NCI-H748 (cell line): ENCODE results near the gene PIGN.

Experiments
- DNase-seq: peaks from one replicate; lab custom pipeline; 2025; ENCODE audit not compliant: unreplicated experiment; lab: John Stamatoyannopoulos, UW

Gene PIGN

GRCh38 chr18:62017618-62018017 is 169.2 kb downstream of the PIGN start:
- DNase-seq = no peak

DNA sequence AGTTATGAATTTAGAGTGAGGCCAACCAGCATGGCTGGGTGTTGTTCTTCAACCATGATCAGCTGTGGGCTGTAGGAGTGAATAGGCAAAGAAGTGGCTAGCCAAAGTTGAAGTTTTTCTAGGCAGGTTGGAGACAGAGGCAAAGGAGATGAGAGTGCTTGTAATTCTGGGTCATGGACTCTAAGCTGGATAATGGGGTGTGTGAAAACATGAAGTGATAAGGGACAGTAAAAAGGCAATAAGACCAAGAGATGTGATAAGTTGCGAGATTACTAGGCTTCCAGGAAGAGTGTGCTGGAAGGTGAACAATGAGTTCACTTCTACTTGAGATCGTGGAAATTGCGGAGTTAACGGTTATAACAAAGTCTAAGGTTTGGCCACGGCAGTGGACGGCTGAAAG is 175.4 kb downstream of the PIGN start:
- no peak for DNase-seq

GRCh38 chr18:62009521-62009920 is 177.3 kb downstream of the PIGN start:
- DNase-seq = no peak

GRCh38 chr18:62001396-62001795 is 185.5 kb downstream of the PIGN start:
- DNase-seq = no peak

DNA sequence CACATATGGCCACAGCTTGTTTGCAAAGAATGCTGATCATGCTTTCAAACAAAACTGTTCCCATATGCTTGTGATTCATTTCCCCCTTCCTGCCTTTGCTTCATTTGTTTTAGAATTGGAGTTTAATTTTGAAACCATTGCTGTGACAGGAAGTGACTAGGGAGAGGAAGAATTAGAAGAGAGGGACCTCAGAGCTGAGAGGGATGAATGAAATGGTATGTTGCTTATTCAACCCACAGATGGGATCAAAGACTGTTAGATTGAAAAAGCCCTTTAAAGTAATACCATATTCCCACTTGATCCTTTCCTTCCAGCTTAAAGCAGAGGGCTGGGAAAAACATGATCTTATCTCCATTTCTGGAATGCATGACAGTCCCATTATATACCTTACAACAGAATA is 187.9 kb downstream of the PIGN start:
- no peak for DNase-seq

DNA sequence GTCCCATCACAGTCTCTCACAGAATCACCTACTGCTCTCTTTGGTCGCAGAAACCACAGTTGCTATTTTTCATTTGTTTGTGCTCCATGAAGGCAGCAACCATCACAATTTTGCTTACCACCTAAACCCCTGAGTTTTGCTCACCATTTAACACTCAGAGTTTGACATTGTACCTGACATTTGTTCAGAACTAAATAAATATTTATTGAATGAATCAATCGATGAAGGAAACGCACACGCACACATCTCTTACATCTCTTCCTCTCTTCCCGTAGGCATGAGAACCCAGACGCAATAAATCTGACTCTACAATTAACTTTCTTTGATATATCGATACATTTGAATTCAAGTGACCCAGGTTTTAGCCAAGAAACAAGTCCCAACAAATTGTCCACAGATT is 188.5 kb downstream of the PIGN start:
- no peak for DNase-seq

DNA sequence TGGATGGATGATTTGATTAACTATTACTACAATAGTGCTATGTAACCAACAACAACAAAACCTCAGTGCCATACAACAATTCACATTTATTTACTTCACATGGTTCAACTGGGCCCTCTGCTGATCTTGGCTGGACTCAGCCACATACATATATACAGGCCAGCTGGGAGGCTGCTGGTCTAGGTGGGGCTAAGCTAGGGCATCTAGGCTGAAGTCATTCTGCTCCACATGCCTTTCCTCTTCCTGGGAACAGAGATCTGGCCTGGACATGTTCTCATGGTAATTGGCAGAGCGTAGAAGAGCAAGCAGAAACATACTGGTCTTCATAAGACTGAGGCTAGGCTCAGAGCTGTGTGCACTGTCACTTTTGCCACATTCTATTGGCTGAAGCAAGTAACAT is 191.2 kb downstream of the PIGN start:
- DNase-seq = no peak

- DNase-seq = no peak
These were observed 193.0 kb downstream of the PIGN start for GRCh38 chr18:61993831-61994230.

DNA sequence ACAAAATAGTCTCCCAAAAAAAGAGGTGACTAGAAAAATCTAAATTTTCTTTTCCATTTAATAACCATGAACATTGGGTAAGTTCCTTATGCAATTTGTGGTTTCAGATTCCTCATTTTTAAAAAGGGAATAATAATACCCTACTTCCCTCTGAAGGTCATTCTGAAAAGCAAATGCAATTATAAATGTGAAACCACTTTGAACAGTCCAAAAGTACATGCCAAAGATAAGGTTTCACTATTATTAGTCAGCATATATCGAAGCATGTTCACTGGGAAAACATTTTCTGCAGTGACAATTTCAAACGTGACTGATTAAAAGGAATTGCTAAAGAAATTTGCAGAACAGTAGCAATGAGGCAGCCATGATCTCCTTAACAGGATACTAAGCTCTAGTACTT is 193.9 kb downstream of the PIGN start:
- DNase-seq = no peak

DNA sequence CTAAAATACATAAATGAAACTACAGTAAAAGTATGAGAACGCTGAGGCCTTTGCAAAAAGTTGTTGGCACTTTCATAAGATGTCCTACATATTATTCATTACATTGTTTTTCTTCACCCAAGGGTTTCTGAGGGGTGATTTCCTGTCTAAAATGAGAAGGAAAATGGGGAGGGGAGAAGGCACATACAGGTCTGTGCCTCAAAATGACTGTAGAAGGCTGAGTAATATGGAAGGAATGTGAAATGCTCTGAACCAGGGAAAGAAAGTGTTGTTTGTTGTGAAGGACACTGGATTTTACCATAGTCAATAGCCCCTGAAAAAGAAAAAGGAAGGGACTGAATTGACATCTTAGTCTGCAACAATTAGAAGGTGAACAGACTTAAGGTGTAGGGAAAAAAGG is 194.6 kb downstream of the PIGN start:
- DNase-seq = no peak

- DNase-seq = no peak
These were observed 195.0 kb downstream of the PIGN start for GRCh38 chr18:61991836-61992235.

DNA sequence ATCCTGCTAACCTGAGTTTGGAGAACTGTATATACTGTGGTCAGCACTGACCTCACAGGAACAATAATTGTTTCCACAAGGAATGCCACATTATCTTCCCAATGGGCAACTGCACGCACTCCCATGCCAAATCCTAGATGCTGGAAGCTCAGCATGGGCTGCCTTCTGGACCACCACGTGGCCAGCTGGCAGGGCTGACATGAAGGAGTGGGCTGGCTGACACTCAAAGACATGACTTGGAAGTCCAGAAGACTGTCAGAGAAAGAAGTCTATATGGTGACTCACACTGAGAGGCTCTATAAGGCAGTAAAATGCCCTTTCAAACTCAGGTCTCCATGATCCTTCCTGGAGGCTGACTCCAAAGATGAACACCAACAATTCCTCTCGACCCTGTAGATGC is 195.7 kb downstream of the PIGN start:
- no peak for DNase-seq
